ENCODE results near the gene F2RL2.
A peak's percentile ranks its signal among the peaks of the same experiment; 100 is the strongest.

F2RL2 gene, protein sequence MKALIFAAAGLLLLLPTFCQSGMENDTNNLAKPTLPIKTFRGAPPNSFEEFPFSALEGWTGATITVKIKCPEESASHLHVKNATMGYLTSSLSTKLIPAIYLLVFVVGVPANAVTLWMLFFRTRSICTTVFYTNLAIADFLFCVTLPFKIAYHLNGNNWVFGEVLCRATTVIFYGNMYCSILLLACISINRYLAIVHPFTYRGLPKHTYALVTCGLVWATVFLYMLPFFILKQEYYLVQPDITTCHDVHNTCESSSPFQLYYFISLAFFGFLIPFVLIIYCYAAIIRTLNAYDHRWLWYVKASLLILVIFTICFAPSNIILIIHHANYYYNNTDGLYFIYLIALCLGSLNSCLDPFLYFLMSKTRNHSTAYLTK

DNA sequence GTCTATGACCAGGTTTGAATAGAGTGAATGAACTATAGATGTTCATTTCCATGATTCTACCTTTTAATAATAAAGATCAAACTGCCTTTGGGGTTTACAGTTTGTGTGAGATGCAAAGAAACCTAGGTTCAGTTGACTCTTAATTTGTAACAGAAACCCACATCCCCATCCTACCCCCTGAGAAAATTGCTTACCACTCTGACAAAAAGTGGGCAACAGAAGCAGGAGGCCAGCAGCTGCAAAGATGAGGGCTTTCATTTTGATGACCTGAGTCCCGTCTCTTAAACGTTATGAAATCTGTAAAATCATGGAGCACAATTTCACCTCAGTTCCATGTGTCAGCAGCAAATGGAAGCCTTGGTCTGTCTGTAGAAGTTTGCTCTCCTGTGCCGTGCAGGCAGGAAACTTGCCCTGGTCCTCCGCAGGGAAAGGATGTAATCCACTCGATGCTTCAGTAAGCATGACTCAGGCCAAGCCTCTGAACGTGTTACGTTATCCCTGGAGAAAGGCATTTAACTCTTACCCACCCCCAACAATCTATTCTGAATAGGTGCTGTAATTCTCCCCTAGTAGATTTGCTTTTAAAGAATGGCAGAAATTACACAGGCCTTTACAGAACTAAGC is at the start of gene F2RL2:
F2RL2 (minus strand) TSS at position 431 of the 624 bp plus-strand sequence; CDS start at position 258, 173 bp downstream.
- DNase-seq (ENCODE audit: low read depth in 2 of 2) = no peak

DNA sequence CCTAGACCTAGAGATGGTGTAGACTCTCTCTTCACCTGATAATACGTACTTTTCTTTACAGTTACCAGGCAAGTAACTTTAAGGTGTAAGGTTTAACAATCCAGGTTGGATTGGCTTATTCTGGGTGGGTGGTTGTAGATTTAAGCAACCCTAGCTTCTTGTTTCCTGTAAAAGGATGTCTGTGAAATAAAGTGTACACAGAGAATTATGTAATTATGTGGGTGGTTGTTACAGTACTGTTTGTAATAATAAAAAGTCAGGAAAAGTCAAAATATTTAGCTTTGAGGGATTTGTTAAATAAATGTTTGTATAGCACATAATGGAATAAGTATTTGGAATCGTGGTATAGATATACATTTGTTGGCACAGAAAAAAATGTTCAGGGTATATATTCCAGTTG is 49.0 kb upstream of the F2RL2 start:
- DNase-seq (ENCODE audit: low read depth in 2 of 2) = no peak

DNA sequence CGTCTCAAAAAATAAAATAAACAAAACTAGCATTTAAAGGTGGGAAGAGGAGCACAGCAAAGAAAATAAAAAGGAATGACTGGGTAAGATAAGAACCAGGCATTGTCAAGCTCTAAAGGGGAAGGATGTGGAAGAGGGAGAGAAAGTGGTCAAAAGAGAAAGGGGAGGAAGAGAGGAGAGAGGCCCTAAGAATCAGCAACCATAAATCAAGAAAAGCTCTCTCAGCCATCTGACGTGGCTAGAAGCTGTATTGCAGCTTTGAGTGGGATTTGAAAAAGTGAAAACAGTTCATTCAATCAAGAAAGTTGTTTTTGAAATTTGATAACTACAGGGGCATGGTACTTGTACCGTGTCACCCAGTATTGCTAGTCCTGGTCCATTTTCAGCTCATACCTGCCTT is 47.3 kb upstream of the F2RL2 start:
- DNase-seq (ENCODE audit: low read depth in 2 of 2) = no peak

DNA sequence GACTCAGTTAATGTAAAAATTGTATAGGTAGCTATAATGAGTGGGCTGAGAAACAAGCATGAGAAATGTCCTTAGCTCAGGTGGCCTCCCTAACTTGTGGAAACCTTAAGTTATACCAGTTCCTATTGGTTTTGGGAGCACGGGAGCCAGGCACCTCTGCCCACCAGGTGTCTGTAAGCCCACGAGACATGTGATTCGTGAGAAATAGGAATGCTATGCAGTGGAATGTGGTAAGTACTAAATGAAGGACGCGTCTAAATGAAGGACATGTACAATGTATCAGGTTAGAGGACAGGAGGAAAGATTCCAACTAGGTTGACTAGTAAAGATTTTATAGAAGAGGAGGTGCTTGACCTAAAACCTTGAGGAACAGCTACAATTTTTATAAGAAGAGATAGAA is 46.0 kb upstream of the F2RL2 start:
- DNase-seq (ENCODE audit: low read depth in 2 of 2) = no peak

DNA sequence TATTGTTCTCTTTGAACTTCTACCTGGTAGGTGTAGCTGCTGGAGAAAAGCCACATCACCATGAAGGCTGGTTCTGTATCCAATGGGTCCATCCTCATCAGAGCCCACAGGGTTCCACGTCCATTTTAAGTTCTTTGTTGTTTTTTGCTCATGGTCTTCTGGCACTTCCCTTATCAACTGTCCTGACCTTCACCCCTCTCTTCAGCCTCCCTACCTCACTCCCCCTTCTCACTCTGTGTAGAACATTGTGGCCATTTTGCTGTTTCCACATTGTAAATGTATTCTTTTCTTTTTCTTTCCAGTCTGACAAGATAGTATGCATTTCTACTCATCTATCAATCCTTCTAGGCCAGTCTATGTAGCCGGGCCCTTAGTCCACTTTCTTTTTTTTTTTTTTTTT is 44.3 kb upstream of the F2RL2 start:
- no peak for DNase-seq (ENCODE audit: low read depth in 2 of 2)

DNA sequence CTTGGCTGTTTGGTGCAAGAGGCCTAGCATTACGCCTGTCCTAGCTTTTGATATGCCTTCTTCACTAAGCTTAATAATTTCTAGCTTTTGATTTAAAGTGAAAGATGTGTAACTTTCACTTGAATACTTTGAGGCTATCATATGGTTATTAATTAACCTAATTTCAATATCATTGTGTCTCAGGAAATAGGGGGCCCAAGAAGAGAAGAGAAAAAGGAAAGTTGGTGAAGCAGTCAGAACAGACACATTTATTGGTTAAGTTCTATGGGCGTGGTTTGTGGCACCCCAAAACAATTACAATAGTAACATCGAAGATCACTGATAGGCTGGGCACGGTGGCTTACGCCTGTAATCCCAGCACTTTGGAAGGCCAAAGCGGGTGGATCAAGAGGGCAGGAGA is 40.9 kb upstream of the F2RL2 start:
- no peak for DNase-seq (ENCODE audit: low read depth in 2 of 2)

DNA sequence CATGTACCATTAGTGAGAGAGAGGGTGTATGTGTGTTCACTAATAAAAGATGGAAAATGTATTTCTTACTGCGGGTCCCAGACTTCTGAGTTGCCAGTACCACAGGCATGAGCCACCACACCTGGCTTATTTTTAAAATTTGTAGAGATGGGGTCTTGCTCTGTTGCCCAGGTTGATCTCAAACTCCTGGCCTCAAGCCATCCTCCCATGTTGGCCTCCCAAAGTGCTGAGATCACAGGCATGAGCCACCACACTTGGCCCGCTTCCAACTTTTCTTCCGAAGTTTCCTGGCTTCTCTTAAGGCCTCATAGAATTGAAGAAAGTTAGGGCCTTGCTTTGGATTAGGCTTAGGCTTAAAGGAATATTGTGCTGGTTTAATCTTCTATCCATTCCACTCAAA is 40.4 kb upstream of the F2RL2 start:
- no peak for DNase-seq (ENCODE audit: low read depth in 2 of 2)

DNA sequence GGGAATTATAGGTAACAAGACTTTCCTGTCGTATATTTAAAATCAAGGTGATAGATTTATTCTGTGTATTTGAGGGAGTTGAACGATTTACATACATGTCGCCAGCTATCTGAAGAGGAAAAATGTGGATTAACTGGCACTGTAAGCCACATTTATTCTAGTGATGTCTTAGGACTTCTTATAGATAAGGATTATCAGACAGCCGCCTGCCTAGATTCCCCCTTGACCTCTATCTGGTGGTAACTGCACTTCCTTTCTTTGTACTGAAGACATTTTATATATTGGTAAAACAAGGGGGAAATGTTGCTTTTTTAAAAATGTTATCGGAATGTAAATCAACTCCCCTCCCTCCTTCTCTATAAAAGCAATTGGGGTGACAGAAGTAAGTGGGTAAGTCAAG is 39.3 kb upstream of the F2RL2 start:
- DNase-seq (ENCODE audit: low read depth in 2 of 2) = no peak

DNA sequence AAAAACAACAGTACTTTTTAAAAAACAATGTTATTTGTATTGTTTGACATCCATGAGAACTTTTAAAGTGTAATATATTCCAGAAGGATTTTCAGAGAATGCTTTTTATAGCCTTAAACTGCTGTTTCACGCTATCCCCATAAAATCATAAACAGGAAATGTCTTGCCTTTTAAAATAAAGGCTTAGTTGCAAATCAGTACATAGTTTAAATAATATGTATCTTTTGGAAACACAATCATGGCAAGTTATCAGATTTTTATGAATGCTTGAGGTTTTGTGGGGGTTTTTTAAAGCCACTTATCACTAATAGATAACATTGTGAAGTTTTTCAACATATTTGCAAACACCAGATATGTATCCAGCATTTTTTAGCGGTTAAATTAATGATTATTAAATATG is 37.2 kb upstream of the F2RL2 start:
- DNase-seq (ENCODE audit: low read depth in 2 of 2) = no peak

DNA sequence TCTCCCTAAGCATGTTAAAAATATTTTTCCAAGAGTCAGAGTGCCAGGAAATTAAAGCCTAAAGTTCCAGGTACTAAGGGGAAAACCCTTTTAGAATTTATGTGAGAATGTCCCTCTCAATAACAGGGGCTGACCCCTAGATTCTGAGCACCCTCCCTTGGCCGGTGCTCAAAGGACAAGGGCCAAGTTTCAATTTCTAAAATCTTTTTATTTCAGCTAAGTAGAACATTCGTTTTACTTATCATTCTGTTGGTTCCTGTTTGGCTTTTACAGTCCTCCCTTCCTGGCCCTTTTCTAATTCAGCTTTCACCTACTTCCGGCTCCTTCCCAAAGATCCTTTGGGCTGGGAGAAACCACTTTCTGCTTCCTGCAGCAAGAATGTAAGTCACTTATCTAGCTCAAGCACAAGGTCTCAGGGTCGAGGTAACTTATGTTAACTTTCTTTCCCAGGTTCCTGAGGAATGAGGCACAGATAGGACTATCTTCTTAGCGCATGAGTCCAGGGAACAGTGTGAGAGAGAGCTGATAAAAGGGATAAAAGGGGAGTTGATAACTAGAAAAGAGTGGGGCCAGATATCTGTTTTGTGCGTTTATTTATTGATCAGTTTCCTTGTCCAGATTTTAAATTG is 34.6 kb upstream of the F2RL2 start:
- DNase-seq (ENCODE audit: low read depth in 2 of 2) = no peak

DNA sequence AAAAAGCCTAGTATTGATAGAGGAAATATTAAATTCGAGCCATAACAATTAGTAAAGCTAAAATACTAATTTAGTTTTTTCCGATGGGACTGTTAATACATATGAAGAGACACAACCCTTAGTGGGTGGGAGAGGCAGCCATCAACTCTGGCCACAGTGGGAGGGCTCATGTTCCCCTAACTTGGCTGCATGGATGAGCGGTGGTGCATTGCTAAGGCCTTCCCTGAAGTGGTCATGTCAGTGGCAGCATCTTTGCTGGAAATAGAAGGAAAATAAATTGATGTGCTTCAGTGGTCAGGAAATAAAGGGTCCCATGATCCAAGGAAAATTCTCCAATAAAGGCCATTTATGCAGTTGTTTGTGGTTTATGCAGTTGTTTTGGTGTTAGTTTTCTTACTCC is 33.9 kb upstream of the F2RL2 start:
- DNase-seq (ENCODE audit: low read depth in 2 of 2) = no peak

DNA sequence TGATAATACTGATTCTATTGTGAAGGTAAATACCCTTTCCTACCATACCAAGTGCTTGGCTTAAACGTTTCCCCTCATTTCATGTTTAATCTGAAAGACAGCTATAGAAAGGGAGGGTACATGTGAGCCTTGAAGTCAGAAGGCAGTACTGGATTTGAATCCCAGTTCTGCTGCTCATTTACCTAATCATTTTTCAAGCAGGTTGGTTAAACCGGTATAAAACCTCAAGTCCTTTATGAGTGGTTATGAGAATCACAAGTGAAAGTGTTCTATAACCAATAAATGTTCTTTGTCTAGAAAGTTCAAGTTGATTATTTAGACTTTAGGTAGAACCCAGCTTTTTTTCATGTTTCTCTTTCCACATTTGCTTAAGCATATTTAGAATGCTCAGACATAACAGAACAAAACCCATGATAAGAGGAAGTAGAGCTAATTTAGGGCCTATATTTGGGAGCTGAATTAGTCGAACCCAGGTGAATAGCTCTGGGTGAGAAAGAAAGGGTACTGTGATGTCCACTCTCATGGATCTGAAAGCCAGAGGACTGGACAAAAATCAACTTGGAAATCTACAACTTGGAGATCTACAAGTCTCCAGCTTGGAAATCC is 29.7 kb upstream of the F2RL2 start:
- no peak for DNase-seq (ENCODE audit: low read depth in 2 of 2)

DNA sequence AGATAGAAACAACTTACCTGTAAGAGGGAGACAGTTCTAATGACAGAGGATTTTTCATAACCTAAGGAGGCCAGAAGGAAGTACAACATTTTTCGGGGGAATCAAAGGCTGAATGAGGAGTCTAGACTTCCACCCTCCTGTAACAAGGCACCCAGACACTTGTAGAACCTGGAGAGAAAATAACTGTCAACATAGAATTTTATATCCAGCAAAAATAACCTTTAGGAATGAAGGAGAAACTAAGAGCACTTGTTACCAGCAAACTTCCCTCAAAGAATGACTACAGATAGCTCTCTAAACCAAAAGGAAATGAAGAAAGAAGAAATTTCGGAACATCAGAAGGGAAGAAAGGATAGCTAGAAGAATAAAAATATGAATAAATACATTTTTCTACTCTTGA is 25.9 kb upstream of the F2RL2 start:
- no peak for DNase-seq (ENCODE audit: low read depth in 2 of 2)

DNA sequence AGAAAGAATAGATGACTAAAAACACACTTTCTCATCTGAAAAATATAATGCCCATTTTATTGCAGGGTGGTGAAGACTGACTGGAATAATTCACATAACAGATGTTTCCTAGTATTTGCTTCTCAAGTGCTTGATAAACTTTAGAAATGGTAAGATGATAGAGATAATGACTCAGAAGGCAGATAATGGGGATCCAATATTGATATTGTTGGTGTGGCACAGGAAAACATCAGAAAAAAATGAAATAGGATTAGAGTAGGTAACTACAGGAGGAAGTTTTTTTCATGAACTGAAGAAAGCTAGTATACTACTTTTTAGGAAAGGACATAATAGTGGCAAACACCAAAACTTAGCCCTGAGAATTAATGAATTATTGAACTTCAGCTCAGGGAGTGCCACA is 20.2 kb upstream of the F2RL2 start:
- DNase-seq (ENCODE audit: low read depth in 2 of 2) = no peak

DNA sequence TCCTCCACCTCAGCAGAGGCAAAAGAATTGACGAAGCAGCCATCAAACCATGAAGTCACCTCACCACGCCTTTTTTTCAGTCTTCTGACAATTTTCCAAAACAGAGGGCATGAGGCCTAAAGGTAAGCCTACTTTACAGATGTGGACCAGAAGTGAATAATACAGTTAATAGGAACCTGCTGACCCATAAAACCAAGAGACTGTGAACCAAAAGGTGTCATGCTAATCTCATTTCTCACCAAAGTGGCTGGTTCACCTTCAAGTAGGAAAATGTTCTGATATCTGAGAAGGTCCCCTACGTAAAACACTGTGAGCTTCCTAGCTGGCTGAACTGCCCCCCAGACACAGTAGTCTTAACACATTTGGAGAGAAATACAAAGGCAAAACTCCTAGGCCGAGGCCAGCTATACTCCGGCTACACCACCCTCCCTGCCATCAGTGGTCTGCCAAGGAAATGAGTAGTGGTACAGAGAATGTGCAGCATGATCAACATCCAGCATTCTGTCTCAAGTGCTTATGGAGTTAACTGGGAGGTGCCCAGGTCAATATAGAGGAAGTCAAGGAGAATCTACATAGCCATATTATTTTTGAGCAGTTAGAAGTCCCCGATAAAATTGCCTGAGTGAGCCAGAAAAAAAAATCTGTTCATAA is 19.3 kb upstream of the F2RL2 start:
- DNase-seq (ENCODE audit: low read depth in 2 of 2) = no peak

DNA sequence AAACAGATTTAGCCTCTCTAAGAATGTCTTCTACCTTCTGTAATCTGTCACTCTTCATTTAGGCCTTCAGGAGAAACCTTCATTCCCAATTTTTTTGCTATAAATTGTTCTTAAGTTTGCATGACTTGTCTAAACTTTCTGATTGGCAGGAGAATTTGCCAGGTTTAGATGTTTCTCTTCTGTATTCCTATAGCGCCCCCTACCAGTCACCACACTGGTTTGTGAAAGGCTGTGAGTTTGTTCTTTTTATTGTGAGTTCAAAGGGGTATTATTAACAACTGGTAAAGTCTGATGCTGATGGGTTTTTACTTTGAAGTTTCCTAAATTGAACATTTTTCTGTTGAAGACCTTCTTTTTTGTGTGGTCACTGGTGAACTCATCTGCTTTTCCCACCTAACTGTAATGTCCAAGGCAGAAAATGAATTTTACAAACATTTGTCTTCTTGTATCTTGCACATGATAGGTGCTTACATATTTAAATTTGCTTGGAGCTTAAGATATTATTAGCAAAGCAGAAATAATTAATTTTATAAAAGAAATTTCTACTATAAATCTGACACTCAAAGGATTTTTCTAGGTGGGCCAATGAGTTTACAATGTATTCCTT is 18.4 kb upstream of the F2RL2 start:
- peak; percentile 27 to 49 for DNase-seq (ENCODE audit: low read depth in 2 of 2)

DNA sequence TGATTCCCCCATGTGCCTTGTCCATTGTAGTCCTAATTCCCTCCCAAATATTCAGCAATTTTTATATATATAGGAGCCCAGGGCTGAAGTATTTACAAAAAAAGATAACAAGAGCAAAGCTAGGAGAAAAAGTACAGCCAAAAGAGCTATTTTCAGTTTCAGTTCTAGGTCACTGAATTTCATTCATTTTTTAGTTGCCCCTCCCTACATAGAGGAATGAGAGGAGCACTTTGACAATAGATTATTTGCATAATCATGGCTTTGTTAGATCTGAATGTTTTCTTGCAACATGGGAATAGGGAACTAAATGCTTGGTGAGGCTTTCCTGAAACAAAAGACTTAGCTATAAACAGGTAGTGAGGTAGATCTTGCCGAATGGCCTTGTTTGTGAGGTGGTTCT is 15.3 kb upstream of the F2RL2 start:
- DNase-seq (ENCODE audit: low read depth in 2 of 2) = no peak

DNA sequence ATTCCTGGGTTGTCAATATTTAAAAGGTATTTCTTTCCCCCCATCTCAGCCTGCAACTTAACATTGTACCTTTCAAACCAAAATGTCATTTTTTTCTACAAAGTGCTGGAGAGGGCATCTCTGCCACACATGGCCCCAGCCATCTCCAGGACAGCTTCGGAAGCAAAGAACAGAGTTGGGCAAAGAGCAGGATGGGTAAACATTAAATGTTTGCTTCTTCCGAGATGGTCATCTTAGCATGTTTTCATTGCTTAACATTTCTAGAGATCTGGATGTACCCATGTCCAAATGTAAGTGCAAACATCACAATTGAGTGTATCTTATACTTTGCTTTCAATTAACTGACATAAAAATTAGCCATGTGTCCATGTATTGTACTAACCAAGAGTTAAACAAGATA is 14.3 kb upstream of the F2RL2 start:
- DNase-seq (ENCODE audit: low read depth in 2 of 2) = no peak

DNA sequence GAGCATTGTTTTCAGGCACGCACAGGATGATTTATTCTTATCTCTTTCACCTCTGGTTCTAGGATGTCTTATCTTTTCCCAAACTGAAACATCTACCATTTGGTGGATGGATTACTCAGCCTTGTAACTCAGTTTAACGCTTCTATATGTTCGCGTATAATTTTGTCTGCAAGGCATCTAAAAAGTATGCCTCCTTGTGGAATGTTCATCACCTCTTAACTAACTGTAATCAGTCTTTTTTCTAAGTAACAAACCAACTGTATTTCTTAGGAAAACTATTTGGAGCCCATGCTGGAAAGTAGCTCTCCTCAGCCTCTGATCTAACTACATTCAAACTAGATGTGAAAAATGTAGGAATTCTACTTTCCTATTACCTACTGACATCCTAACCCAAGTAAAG is 11.5 kb upstream of the F2RL2 start:
- no peak for DNase-seq (ENCODE audit: low read depth in 2 of 2)

DNA sequence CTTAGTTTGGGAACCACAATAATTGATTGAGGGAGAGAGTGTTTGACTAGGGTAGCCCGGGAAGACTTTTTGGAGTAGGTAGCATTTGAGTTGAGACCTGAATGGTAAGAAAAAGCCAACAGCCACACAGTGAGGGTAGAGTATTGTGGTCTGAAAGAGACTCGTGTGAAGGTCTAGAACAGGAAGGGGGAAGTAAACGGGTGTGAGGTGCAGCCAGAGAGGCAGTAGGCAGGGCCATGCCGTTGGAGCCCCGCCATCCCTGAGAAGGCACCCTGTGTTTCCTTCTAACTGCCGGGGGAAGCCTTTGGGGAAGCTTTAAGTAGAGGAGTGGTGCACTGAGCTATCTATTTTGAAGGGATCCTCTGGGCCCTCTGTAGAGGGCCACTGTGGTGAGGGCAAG is 3.5 kb upstream of the F2RL2 start:
- no peak for DNase-seq (ENCODE audit: low read depth in 2 of 2)

DNA sequence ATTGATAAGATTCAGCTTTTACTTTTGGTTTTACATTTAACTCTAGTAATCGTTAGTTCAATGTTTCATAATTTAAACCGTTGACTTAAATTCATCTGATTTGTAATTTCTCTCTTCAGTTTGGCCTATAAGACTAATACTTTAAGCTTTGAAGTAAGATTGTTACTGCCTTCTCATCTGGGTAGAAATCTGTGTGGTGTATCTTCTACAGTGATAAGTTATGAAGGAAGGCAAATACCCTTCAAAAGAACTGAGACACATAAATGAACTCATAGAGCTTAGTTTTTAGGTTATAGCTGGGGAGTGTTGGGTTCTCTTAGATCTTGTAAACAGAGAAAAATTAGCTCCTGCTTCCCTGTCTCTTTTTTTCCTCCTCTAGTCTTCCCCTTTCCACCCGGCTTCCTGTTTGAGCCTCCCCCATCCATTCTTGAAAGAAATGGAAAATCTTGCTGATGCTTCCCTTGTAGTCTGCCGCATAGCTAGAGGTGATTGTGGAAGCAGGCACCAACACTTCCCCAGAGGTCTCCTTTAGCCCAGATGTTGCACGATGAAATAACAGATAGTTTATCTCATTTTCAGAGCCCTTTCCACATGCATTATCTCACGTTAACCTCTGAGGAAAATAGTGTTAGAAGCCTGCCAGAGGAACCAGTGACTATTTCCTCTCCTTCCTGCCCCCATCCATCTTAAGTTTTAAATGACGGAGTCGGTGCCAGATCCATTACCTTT is 2.0 kb upstream of the F2RL2 start:
- DNase-seq (ENCODE audit: low read depth in 2 of 2) = no peak
